ENCODE measurements around the gene NIPAL4.
"Not testable (repeated sequence)": the region's sequence is repeated elsewhere in the genome, so short reads cannot be mapped to it uniquely, and the experiment has no call there.

NIPAL4 gene

DNA sequence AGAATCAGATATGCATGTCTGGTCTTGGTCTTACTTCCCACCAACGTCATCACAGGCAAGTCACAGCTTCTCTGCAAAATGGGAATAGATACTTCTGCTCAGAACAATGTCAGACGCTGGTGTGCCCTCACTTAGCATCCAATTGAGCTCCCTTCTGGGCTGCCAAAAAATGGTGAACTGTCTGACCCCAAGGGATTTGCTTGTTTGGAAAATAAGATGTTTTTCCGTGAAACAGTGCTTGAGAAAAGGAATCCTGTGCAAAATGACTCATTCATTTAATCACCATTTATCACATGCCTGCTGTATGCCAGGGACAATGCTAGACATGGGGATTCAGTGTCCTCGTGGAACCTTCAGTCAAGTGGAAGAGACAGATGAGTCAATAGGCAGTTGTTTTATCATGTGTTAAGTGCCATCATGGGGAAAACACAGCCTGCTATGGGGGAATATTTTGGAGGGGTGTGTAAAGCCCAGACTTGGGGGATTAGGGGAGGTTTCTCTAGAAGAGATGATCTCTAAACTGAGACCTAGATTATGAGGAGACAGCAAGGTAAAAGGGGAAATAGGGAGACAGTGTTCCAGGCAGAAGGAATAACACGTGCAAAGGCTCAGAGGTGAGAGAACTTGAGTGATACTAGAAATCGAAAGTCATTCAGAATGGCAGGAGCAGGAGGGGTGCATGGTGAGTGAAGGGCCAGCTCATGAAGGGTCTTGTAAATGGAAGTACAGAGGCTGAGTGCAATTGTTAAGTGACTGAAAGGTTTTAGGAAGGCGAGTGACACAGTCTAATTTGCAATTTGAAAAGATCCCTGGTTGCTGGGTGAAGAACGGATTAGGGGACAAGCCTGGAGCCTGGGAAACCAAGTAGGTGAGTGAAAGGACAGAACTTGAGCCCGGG lies 3.9 kb downstream of the NIPAL4 start:
- no peak for DNase-seq (ENCODE audit: low read depth in 2 of 2)

DNA sequence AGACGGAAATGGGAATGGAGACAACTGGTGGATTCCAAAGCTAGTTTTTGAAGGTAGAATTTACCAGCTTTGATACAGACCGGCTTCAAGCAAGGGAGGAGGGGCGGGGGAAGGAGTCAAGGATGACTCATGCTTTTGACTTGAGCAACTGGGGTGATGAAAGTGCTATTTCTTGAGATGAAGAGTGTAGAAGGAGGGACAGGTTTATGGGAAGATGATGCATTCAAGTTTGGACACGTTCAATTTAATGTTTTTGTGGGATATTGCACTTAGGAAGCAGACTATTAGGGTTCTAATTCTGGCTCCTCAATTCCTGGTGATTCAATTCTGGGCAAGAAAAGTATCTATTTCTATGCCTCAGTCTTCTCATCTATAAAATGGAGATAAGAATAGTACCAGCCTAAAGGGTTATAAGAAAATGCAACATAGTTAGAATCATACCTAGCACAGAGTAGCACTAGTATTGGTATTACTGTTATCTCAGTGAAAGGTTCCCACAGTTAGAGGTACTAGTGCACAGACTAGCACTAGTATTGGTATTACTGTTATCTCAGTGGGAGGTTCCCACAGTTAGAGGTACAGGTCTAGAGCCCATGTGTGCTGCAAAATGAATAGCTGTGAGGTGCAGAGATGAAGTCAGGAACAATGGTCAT lies 4.6 kb downstream of the NIPAL4 start:
- DNase-seq (ENCODE audit: low read depth in 2 of 2), result peak in 1 of 2 donors; percentile 30

GRCh38 chr5:157468293-157468965 lies 8.4 kb downstream of the NIPAL4 start:
- no peak for DNase-seq (ENCODE audit: low read depth in 2 of 2)

DNA sequence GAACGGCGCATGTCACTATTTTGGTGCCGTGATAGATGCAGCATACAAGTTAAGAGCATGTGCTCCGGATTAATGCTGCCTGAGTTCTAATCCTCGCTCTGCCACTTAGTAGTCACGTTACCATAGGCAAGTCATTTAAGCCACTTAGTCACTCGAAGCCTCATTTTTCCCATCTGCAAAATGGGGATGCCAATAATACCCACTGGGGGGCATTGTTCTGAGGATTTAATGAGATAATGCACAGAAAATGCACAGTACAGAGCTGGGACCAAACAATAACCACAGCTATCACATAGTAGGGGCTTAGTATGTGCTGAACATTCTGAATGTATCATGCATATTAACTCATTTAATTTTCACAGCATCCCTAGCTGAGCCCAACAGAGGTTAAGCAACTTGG lies 9.1 kb downstream of the NIPAL4 start:
- DNase-seq (ENCODE audit: low read depth in 2 of 2), result no peak

GRCh38 chr5:157469687-157470086 lies 9.7 kb downstream of the NIPAL4 start:
- DNase-seq (ENCODE audit: low read depth in 2 of 2), result no peak

- no peak for DNase-seq (ENCODE audit: low read depth in 2 of 2)
These were observed 10.6 kb downstream of the NIPAL4 start for GRCh38 chr5:157470631-157471030.

DNA sequence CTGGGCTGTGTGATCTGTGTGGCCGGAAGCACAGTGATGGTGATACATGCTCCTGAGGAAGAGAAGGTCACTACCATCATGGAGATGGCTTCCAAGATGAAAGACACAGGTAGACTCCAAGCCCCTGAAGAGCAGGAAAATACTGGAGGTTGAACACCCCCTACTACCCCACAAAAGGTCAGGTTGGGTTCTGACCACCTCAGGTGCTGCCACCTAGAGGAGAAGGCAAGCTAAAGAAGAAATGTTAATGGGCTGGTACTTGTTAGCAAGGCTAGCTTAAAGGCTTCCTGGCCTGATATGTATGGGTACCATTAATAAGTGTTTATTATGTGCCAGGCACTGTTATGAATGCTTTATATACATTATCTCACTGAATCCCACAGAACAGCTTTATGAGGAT lies 11.7 kb downstream of the NIPAL4 start:
- DNase-seq (ENCODE audit: low read depth in 2 of 2), result no peak

DNA sequence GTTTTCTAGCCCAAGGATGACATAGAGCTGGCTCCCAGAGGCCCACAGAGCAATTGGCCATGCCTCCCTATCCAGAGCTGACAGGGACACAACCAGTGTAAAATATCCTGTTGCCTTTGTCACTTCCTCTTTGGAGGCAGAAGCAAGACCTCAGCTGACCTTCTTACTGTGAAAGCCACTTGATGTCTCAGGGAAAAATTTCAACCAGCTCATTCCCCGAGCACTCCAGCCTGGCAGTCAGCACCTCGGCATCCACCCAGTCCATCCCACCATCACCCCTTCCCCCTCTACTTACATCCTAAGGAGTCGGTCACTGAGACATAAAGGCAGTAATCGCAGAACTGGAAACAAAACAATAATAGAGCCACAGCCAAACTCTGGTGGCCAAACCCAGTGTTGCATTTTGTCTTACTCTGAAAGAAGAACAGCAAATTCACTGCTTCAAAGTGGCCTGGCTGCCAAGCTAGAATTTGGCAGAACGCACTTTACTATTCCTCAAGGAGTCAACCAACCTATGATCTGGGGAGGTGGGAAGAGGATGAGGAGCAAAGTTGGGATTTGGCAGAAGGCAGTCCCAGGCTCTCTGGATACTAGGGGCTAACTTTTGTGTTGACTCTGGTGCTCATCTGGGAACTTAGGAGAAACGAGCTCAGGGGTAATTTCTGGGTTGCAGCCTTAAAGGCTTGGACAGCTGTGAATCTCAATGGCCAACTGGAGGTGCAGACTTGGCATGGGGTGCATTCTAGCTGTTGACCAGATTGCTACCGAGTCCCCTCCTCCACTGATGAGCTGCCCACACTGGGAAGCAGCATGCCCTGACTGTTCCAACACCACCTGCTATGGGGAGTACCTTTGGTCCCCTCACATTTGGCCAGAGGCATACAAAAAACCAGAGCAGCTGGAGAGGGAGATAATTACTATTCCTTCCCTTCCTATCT lies 13.6 kb downstream of the NIPAL4 start:
- DNase-seq (ENCODE audit: low read depth in 2 of 2), result no peak

DNA sequence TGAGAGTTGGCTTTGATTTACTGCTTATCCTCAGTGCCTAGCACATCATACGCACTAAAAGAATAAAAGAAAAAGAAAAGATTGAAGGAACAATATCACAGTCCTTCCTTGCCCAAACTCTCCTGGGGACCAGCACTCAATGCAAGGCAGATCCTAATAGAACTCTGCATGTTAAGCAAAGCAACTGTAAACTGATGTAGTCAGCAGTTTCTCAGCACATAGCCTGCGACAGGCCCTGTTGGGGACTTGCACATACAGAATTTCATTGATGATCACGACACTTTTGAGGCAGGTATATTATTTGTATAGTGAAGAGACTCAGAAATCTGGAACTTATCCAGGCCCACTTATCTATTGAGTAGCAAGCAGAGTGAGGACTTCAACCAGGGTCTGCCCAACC lies 15.4 kb downstream of the NIPAL4 start:
- DNase-seq (ENCODE audit: low read depth in 2 of 2), result no peak

- DNase-seq (ENCODE audit: low read depth in 2 of 2), result no peak
These were observed 16.8 kb downstream of the NIPAL4 start for GRCh38 chr5:157476702-157477408.

DNA sequence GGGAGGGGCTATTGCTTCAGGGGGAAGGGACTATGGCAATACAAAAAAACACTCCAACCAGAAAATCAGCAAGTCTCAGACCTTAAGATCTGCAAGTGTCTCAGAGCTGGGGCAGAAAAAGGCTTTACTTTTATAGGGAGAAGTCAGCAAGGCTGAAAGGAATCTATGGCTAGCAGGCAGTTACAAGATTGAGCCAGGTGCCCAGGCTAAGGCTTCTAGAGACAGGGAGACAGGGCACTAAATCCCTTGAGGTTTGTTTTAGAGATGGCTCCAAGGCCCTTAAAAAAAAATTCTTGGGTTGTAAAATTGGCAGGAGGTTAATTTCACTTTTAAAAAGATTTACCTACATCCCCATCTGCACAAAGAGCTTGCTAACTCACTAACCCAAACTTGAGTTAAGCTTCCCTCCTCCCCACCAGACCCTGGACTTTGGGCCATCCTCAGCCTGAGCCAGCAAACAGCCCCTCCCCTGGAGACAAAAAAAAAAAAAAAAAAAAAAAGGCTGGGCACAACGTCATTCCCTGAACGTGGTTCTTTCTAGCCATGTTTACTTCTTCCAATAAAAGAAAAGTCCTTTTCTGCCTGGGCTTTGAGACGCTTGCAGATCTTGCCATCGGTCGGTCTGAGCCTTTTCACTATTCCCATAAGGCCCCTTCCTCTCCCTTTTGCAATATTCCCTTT lies 17.9 kb downstream of the NIPAL4 start:
- no peak for DNase-seq (ENCODE audit: low read depth in 2 of 2)

- DNase-seq (ENCODE audit: low read depth in 2 of 2), result no peak
These were observed 18.7 kb downstream of the NIPAL4 start for GRCh38 chr5:157478726-157479125.

GRCh38 chr5:157479166-157479565 lies 19.2 kb downstream of the NIPAL4 start:
- DNase-seq (ENCODE audit: low read depth in 2 of 2), result no peak

DNA sequence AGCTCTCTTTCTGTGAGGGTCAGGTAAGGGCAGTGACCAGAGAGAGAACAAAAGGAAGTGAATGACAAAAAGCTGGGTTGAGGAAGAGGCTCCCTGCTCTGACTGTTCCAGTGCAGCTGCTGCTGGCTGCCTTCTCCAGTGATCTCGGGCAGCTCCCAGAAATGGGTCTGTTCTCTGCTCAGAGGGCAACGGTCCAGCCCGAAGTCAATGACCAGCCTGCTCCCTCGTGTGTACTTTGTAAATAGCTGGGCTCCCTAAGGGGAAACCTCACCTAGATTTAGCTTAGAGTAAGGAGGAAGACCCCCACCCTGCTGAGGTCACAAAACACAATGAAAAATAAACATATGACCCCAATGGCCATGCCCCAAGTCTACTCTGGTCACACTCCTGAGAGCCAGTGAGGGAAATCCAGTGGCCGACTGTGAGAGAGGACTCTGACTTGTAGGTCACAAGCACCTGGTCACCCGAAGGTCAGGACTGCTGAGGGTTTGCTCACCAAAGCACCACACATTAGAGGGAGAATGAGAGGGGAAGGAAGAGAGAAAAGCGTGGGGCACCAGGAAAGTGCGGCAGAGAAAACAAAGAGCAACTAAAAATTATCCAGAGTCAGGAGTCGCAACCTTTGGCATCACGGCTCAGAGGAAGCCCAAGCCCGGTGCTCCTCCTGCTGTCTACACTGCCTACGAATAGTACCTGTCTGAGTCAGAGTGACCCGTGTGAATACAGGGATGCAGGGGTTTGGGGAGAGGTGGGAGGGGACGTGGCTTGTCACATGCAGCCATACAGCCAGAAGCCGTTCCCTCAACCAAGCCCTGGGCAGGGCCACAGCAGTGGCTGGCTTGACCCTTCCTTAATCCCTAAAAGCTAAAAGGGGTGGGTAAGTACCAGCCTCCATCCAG lies 19.8 kb downstream of the NIPAL4 start:
- DNase-seq (ENCODE audit: low read depth in 2 of 2), result no peak

DNA sequence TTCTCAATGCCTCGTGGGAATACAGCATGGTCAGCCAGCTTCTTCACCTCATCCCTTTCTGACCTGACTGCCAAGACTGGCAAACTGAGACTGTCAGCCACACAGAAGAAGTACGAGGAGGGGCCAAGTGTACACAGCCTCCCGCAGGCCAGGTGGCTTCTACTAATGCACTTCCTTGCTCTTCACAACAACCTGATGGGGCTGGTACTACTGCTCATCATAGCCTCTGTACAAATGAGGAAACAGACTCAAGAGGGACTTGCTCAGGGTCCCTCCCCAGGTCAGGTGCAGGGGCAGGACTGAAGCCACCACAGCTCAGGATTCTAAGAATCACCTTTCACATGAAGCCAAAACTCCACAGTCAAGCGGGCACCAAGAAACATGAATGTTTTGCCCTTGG lies 21.3 kb downstream of the NIPAL4 start:
- no peak for DNase-seq (ENCODE audit: low read depth in 2 of 2)

DNA sequence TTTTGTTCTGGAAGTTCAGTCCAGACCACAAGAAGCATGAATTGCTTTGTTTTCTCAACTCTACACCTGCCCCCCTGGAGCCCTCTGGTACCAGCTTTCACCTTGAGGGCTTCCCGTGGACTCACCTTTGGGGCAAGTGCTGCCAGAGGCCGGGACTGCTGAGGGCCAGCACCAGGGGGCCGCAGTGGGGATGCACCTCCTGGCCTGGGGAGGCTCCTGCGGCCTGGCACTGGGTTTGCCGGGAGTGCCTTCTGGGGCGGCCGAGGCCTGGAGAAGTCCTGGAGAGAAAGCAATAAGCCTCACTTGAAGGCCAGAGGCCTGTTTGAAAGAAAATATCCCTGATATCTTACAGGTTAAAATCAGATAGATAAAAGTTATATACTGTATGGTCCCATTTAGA lies 21.7 kb downstream of the NIPAL4 start:
- DNase-seq (ENCODE audit: low read depth in 2 of 2), result no peak

DNA sequence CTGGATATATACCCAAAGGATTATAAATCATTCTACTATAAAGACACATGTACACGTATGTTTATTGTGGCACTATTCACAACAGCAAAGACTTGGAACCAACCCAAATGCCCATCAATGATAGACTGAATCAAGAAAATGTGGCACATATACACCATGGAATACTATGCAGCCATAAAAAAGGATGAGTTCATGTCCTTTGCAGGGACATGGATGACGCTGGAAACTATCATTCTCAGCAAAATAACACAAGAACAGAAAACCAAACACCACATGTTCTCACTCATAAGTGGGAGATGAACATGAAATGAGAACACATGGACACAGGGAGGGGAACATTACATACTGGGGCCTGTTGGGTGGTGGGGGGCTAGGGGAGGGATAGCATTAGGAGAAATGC lies 22.7 kb downstream of the NIPAL4 start:
- DNase-seq (ENCODE audit: low read depth in 2 of 2), result not testable (repeated sequence)

- no peak for DNase-seq (ENCODE audit: low read depth in 2 of 2)
These were observed 24.8 kb downstream of the NIPAL4 start for GRCh38 chr5:157484768-157485167.

DNA sequence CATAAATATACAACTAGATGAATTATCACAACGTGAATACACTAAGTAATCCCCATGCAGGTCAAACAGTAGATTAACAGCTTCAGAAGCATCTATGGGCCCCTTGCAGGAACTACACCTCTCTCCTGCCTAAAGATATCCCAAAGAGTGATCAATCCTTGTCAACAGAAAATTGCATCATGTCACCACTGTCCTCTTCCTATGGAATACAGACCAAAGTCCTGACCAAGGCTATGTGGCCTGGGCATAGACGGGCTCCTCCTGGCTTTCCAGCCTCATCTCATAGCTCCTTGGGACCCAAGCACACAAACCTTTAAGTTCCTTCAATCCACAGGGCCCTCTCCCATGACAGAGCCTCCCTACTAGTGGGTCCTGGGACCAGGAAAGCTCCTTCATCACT lies 25.3 kb downstream of the NIPAL4 start:
- DNase-seq (ENCODE audit: low read depth in 2 of 2), result no peak
